Astrocyte of the spinal cord (primary cell): ENCODE results near the gene NR4A3.

Source experiments
- DNase-seq: peaks from one replicate; pipeline ENCODE4 v3.0.0; 2011; ENCODE audit warnings: low read depth, low spot score
- H3K4me3 ChIP-seq: 2 replicates; pipeline ENCODE4 v1.5.1; 2011; ENCODE audit warnings: low read depth, mild to moderate bottlenecking, low read length, moderate library complexity
- in situ Hi-C: cut with HindIII; loops from 2 replicates; pipeline ENCODE4 v1.10.0; 2017; ENCODE audit warnings: low sequenced_read_pairs
- TF ChIP-seq, protein P1 (sequence below): IDR thresholded peaks from 2 replicates; pipeline ENCODE4 v1.5.1; 2012; ENCODE audit warnings: low read depth, mild to moderate bottlenecking, low read length, inconsistent platforms

NR4A3 gene

DNA sequence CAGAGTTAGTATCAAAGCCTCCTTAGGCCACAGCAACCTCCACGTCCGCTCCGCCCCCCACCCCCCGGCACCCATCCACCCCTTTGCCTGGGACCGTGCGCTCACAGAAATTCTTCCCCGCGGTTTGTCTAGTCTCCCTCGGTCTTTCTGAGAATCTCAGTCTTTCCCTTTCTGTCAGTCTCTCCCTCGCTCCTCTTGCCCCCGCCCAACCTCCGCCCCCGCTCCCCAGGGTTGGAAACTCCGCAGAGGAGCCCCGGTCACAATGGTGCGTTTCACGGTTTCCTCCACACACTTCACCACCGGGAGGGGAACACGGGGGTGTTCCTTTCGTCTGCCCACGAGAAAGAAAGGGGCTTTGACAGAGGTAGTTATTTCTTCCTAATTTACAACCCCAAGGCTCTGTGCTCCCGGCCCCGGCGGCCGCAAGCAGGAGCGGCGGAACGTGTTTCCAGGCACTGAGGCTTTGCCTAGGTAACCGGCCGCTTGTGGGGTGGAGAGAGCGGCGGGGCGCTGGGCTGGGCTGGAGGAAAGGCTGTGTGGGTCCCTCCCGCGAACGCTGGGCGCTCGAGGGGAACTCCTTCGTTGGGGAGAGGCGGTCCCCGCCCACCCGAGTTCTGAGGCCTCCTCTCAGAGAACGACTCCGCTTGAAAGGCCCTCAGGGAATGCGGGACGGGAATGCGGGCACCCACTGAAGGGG lies 2.1 kb downstream of the NR4A3 start:
- peak; percentile 22 for DNase-seq
- in situ Hi-C loops = no loop called here
- TF ChIP-seq, protein P1, sequence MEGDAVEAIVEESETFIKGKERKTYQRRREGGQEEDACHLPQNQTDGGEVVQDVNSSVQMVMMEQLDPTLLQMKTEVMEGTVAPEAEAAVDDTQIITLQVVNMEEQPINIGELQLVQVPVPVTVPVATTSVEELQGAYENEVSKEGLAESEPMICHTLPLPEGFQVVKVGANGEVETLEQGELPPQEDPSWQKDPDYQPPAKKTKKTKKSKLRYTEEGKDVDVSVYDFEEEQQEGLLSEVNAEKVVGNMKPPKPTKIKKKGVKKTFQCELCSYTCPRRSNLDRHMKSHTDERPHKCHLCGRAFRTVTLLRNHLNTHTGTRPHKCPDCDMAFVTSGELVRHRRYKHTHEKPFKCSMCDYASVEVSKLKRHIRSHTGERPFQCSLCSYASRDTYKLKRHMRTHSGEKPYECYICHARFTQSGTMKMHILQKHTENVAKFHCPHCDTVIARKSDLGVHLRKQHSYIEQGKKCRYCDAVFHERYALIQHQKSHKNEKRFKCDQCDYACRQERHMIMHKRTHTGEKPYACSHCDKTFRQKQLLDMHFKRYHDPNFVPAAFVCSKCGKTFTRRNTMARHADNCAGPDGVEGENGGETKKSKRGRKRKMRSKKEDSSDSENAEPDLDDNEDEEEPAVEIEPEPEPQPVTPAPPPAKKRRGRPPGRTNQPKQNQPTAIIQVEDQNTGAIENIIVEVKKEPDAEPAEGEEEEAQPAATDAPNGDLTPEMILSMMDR = no peak

DNA sequence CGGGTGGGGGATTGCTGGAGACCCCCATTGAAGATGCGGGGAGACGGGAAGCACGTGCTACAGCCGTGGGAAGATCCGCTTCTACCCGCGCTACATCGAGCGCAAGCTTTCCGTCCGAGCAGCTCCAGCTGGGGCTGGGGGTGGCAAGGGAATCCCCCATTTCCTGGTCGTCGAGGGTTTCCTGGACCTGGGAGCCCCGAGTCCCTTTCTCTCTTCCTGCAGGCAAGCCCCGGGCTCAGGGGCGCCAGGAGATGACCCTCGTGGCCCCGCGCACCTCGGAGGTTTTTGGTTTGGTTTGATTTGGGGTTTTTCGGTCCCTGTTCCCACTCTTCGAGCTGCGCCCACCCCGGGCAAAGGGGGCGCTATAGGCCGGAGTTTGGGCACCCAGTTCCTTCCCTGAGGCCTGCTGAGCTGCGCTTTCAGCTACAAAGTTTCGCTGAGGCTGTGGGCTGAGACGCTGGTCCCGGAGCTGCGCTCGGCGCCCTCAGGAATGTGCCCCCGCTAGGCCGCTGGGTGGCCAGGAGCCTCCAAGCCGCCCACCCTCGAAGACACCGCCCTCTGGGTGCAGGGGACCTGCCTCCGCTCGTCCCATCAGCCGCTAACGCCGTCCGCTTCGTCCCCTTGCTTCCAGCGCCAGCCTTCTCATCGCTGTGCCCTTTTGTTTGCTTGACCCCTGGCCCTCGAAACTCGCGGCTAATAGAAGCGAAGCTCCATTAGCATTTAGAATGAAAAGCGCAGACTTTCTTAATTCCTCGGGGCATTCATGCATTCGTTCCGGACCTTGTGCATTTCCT lies 2.9 kb downstream of the NR4A3 start:
- in situ Hi-C loops = no loop called here
- TF ChIP-seq, protein P1 = peak; percentile 67
- DNase-seq = peak; percentile 15
- peak overlapping the region; percentile 82 for H3K4me3 ChIP-seq

More for the DNA sequence above, 2.1 kb downstream of the NR4A3 start:
- peak overlapping the region; percentile 82 for H3K4me3 ChIP-seq

DNA sequence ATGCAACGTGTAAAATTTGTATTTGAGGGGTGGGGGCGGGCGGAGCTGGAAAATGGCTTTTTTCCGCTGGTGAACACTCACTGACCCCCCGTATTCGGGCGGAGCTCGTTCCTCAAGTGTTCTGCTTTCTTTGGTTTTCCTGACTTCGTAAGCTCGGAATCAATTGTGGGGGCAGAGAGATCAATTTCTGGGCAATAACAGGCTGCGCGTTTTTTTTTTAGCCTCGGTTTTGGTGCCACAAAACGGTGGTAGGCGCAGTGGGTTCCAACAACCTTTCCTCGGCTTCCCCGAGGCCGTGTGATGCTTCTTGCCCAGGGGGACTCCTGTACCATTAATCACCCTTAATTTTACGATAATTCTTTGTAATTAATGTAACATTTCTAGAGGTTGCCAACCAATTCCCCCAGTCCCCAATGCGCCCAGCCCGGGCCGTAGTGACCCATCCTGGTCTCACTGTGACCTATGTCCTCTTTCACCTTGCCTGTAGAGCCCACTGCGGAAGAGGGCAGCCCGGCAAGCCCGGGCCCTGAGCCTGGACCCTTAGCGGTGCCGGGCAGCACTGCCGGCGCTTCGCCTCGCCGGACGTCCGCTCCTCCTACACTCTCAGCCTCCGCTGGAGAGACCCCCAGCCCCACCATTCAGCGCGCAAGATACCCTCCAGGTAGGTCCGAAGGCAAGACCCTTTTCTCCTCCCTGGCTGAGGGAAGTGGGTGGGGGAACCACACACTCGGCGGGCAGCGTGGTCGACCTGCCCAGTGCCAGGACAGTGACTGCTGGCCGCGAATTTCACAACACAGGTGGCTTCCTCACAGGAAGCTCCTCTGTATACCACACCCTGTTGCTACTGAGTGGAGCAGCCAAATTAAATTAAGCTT lies 3.7 kb downstream of the NR4A3 start:
- no peak for DNase-seq
- no peak overlapping the region for H3K4me3 ChIP-seq
- TF ChIP-seq, protein P1 = no peak
- in situ Hi-C loops = no loop called here

DNA sequence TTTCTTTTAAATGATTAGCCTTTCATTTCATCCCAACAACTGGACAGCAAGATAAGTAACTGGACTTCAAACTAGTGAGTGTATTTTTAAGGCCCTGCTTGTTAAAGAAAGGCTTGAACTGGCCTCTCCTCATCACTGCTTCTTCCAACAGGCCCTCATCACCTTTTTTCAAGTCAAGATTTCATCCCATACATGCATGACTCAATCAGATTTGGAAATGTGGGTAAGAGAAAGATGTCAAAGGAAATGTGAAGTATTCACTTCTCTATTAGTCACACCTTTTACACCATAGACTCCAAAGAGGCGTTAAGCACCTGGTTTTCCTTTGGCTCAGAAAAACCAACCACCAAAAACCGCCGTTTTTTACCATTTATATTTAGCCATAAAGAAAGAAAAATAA lies 4.9 kb downstream of the NR4A3 start:
- H3K4me3 ChIP-seq = no peak overlapping the region
- in situ Hi-C loops = no loop called here
- no peak for DNase-seq
- TF ChIP-seq, protein P1 = no peak

DNA sequence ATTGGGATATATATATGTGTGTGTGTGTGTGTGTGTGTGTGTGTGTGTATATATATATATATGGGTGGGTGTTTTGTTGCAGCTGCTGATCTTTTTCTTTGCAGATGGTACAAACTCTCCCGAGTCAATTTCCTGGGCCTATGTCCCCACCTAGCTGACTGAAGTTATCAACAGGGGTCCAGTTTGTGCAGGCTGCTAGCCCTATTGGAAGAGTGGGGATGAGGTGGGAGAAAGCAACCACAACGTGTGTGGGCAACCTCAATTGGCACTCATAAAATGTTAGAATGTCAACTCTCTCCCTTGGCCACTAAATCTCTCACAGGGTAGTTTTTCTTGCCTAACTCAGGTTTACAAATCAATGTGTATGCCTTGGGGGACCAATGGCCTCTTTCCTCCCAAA lies 5.6 kb downstream of the NR4A3 start:
- in situ Hi-C loops = no loop called here
- TF ChIP-seq, protein P1 = no peak
- no peak overlapping the region for H3K4me3 ChIP-seq
- no peak for DNase-seq

DNA sequence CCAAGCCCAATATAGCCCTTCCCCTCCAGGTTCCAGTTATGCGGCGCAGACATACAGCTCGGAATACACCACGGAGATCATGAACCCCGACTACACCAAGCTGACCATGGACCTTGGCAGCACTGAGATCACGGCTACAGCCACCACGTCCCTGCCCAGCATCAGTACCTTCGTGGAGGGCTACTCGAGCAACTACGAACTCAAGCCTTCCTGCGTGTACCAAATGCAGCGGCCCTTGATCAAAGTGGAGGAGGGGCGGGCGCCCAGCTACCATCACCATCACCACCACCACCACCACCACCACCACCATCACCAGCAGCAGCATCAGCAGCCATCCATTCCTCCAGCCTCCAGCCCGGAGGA lies 6.3 kb downstream of the NR4A3 start:
- DNase-seq = no peak
- TF ChIP-seq, protein P1 = no peak
- no peak overlapping the region for H3K4me3 ChIP-seq
- in situ Hi-C loops = no loop called here
